B cell (primary cell): ENCODE results near the gene GBP5. TPM values are rescaled to one million over a fixed set of nuclear protein-coding genes. Genes with fewer than 3 reads are reported as not detected.

ENCODE experiments used
- ATAC-seq: fragments of 200-7000 bp; cut with Tn5 transposase; one replicate; pipeline ENCODE4 v1.10.0; 2021; ENCODE audit warnings: low read depth, mild to moderate bottlenecking, moderate number of reproducible peaks, moderate library complexity
- CTCF ChIA-PET: fragments of 350-600 bp; sonication (Branson Sonifier 250); formaldehyde crosslinking; loops from one replicate; lab custom pipeline; 2021; ENCODE audit warnings: antibody characterized with exemption, inconsistent platforms; lab: Charles Lee
- POLR2A ChIA-PET: fragments of 350-600 bp; sonication (Branson Sonifier 250); formaldehyde crosslinking; loops from one replicate; lab custom pipeline; 2021; ENCODE audit warnings: antibody characterized with exemption; lab: Charles Lee
- DNase-seq: peaks from one replicate; pipeline ENCODE4 v3.0.0; 2013
- H2AFZ ChIP-seq: 2 replicates; pipeline ENCODE4 v1.6.1; 2012; ENCODE audit warnings: mild to moderate bottlenecking, low read depth, low read length; ENCODE audit not compliant: insufficient read depth, poor library complexity, severe bottlenecking
- H3K27ac ChIP-seq, 2 donors: 1 replicate in 1 of 2; 2 replicates in 1 of 2; pipeline ENCODE4 v1.5.1; 2012 to 2013; ENCODE audit warnings: low read length in 2 of 2, mild to moderate bottlenecking in 2 of 2, moderate library complexity in 1 of 2
- H3K27me3 ChIP-seq, 4 experiments: fragments of 200-600 bp in 1 of 4; sonication (generic) in 1 of 4; replicated peaks in 1 of 4; 1 replicate in 2 of 4; 2 replicates in 2 of 4; pipeline versions ENCODE4 v1.6.1 to v1.7.0; 2013 to 2016; ENCODE audit warnings: low read length in 3 of 4, mild to moderate bottlenecking in 2 of 4, mixed read lengths in 1 of 4, moderate library complexity in 1 of 4; ENCODE audit not compliant: insufficient read depth in 4 of 4, control insufficient read depth in 3 of 4; ENCODE audit errors: control extremely low read depth in 1 of 4
- H3K36me3 ChIP-seq, 2 experiments: replicated peaks in 1 of 2; 1 replicate in 1 of 2; 2 replicates in 1 of 2; pipeline versions ENCODE4 v1.6.1 to v1.7.1; 2013; ENCODE audit warnings: low read length in 1 of 2; ENCODE audit not compliant: insufficient read depth in 2 of 2, control insufficient read depth in 1 of 2; ENCODE audit errors: control extremely low read depth in 1 of 2, extremely low read depth in 1 of 2
- H3K4me1 ChIP-seq, 2 donors: fragments of 200-600 bp in 1 of 2; sonication (generic) in 1 of 2; 1 replicate in 1 of 2; 2 replicates in 1 of 2; pipeline versions ENCODE4 v1.5.1 to v1.6.1; 2013 to 2017; ENCODE audit warnings: low read length in 2 of 2; ENCODE audit not compliant: control insufficient read depth in 2 of 2, insufficient read depth in 2 of 2
- H3K4me2 ChIP-seq: replicated peaks from 2 replicates; pipeline ENCODE3; 2012; ENCODE audit warnings: mild to moderate bottlenecking, low read depth, low read length; ENCODE audit not compliant: poor library complexity, severe bottlenecking
- H3K4me3 ChIP-seq, 5 experiments: fragments of 200-600 bp in 1 of 5; sonication (generic) in 1 of 5; 1 replicate in 3 of 5; 2 replicates in 2 of 5; pipeline versions ENCODE4 v1.5.1 to v1.7.0; 2011 to 2016; ENCODE audit warnings: low read length in 4 of 5, mild to moderate bottlenecking in 4 of 5, low read depth in 2 of 5, control low read depth in 1 of 5, moderate library complexity in 1 of 5; ENCODE audit not compliant: insufficient read depth in 1 of 5; ENCODE audit errors: control extremely low read depth in 1 of 5, extremely low read depth in 1 of 5
- H3K79me2 ChIP-seq: fragments of 200-600 bp; sonication (generic); one replicate; pipeline ENCODE4 v1.6.0; 2016; ENCODE audit warnings: low read length; ENCODE audit not compliant: control insufficient read depth, insufficient read depth
- H3K9ac ChIP-seq: fragments of 200-600 bp; sonication (generic); 2 replicates; pipeline ENCODE4 v1.6.1; 2017; ENCODE audit warnings: mild to moderate bottlenecking, low read length, moderate library complexity
- H3K9me3 ChIP-seq, 3 donors: one replicate each; pipeline versions ENCODE4 v1.6.1 to v1.7.1; 2013; ENCODE audit warnings: low read length in 2 of 3; ENCODE audit not compliant: control insufficient read depth in 2 of 3, insufficient read depth in 1 of 3; ENCODE audit errors: control extremely low read depth in 1 of 3
- H4K20me1 ChIP-seq: 2 replicates; pipeline ENCODE4 v1.6.0; 2012; ENCODE audit warnings: mild to moderate bottlenecking, low read length; ENCODE audit not compliant: insufficient read depth, control insufficient read depth, poor library complexity, severe bottlenecking
- H3K27ac Mint-ChIP-seq: one replicate; pipeline ENCODE4 v1.8.0; 2021; ENCODE audit warnings: mixed read lengths
- H3K27me3 Mint-ChIP-seq: one replicate; pipeline ENCODE4 v1.8.0; 2021; ENCODE audit warnings: mixed read lengths
- H3K4me1 Mint-ChIP-seq: one replicate; pipeline ENCODE4 v1.8.0; 2021; ENCODE audit warnings: mixed read lengths
- H3K4me3 Mint-ChIP-seq: one replicate; pipeline ENCODE4 v1.8.0; 2021; ENCODE audit warnings: mixed read lengths
- H3K9me3 Mint-ChIP-seq: one replicate; pipeline ENCODE4 v1.8.0; 2022; ENCODE audit warnings: mixed read lengths; ENCODE audit not compliant: insufficient read depth
- CTCF ChIP-seq: fragments of 200-600 bp; IDR thresholded peaks from one replicate; pipeline ENCODE4 v1.8.0; 2022; ENCODE audit warnings: antibody characterized with exemption, mild to moderate bottlenecking
- EZH2 ChIP-seq: IDR thresholded peaks from 2 replicates; pipeline ENCODE4 v1.6.1; 2012; ENCODE audit warnings: borderline replicate concordance, low read depth, mild to moderate bottlenecking, moderate library complexity, low read length; ENCODE audit not compliant: insufficient read depth, poor library complexity, severe bottlenecking
- WGBS: methylation state at CpG from one replicate; pipeline ENCODE4 v1.1.5; 2013; ENCODE audit warnings: missing lambda C conversion rate; ENCODE audit not compliant: insufficient coverage; 5-methylcytosine and 5-hydroxymethylcytosine counted together
- intact Hi-C: fragments of 100-400 bp; cut with micrococcal nuclease; formaldehyde crosslinking; loops from one replicate; pipeline ENCODE4 v1.10.0; 2022
- polyA plus RNA-seq: library from polyadenylated mRNA; depleted of rRNA; stranded (reverse); fragments of >200 nt; gene quantifications from 2 replicates; pipeline ENCODE4 v1.2.3, GENCODE V29; 2012
- total RNA-seq, 2 donors: library from RNA; stranded (reverse); fragments of 120-200 nt in 1 of 2; gene quantifications; 1 replicate in 1 of 2; 2 replicates in 1 of 2; pipeline versions ENCODE4 v1.2.3 to v1.2.4, GENCODE V29; 2013 to 2022

Gene GBP5
- total and polyA plus RNA-seq, 2 donors (not counting 1 experiment from before 2014, with no cell fraction given): 17.6 to 25.2 TPM

- no peak overlapping the region for H3K4me2 ChIP-seq
- DNase-seq: no peak
- POLR2A ChIA-PET: no interaction called here
- intact Hi-C loops: loop anchor here (5.0 kb wide), 1 partner anchor 38 kb away; no protein-coding TSS in a partner anchor
- H3K4me3 ChIP-seq: no peak overlapping the region
- WGBS: no CpG with 5 or more reads among the region's 4 CpGs
- no peak overlapping the region for H3K9ac ChIP-seq
- CTCF ChIA-PET: no interaction called here
- H3K27me3 ChIP-seq: no peaks in the 10 kb centered on the region
- Mint-ChIP-seq H3K4me1 (peaks cover 10% of the 10 kb centered on the region), H3K4me3 (no peak overlapping the region), H3K27me3 (no peaks in the 10 kb centered on the region), H3K9me3 (peaks cover 8% of the 10 kb centered on the region), H3K27ac (no peak overlapping the region)
- H2AFZ ChIP-seq: no peak overlapping the region
- peaks cover 3 to 9% (median 6%) of the 10 kb centered on the region in 3 donors for H3K9me3 ChIP-seq
- peaks cover 0 to 7% of the 10 kb centered on the region in 2 donors for H3K4me1 ChIP-seq
- no peaks in the 10 kb centered on the region for H4K20me1 ChIP-seq
- TF ChIP-seq EZH2: no peak
- TF ChIP-seq CTCF: no peak
- no peaks in the 10 kb centered on the region for H3K79me2 ChIP-seq
- ATAC-seq: no peak
- peaks cover 0 to 41% of the 10 kb centered on the region in 2 experiments for H3K36me3 ChIP-seq
- H3K27ac ChIP-seq: no peak overlapping the region
Observed at GRCh38 chr1:89260042-89260441, 12.6 kb downstream of the GBP5 start.

DNA sequence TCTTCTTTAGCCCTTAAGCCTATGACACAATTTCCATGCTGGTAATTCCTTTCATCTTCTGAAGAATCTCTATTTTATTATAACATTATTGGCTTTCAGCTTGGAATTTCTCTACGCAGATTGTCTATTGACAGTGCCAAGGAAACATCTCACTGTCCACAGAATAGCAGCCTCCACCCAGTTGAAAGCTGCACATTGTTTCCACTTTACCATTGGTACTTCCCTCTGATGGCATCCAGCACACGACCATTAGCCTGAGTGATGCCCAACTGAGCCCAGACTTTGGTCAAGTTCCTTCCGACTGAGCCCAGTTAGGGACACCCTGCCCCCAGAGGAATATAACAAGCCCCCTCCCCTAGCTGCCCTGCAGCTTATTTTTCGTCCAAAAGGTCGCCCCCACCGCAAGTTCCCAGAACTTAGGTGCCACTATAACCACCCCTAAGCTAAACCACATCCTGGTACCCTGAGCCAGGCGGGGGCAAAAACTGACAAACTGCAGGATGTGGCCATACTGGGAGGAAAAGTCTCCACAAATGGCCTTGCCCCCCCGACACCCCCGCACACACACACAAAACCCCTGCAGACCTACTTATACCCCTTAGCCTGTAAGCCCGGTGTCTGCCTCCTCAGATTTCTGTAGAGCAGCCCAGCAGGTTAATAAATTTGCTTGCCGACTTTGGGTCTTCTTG lies 13.2 kb downstream of the GBP5 start:
- peaks cover 10% of the 10 kb centered on the region for H3K4me1 Mint-ChIP-seq
- Histone ChIP-seq H3K27ac (no peak overlapping the region), H3K36me3 (peaks cover 0 to 35% of the 10 kb centered on the region in 2 experiments), H3K4me1 (peaks cover 0 to 7% of the 10 kb centered on the region in 2 donors), H3K27me3 (no peaks in the 10 kb centered on the region), H3K79me2 (no peaks in the 10 kb centered on the region), H2AFZ (no peak overlapping the region), H3K4me2 (no peak overlapping the region), H4K20me1 (no peaks in the 10 kb centered on the region), H3K9ac (no peak overlapping the region), H3K4me3 (no peak overlapping the region), H3K9me3 (peaks cover 4 to 9% (median 6%) of the 10 kb centered on the region in 3 donors)
- DNase-seq (no peak), ATAC-seq (no peak)
- TF ChIP-seq CTCF (no peak), EZH2 (no peak)
- no peak overlapping the region for H3K4me3 Mint-ChIP-seq
- H3K27me3 Mint-ChIP-seq: no peaks in the 10 kb centered on the region
- H3K27ac Mint-ChIP-seq: no peak overlapping the region
- peaks cover 8% of the 10 kb centered on the region for H3K9me3 Mint-ChIP-seq
- CTCF ChIA-PET: interaction anchor here (0.8 kb wide), 1 partner anchor 33 kb away, joined by 4 read pairs; no protein-coding TSS in a partner anchor
- intact Hi-C loops: no loop called here
- POLR2A ChIA-PET: no interaction called here
- WGBS: 7% methylated on average over 11 of the region's 11 CpGs
